ENCODE data around the gene GRPEL2. TPM values are rescaled to one million over a fixed set of nuclear protein-coding genes. Genes with fewer than 3 reads are reported as not detected.

Gene GRPEL2
- total and polyA plus RNA-seq, 2 donors (not counting 3 experiments of a cell fraction or from before 2014, with no cell fraction given): 7.6 to 32.5 TPM

DNA sequence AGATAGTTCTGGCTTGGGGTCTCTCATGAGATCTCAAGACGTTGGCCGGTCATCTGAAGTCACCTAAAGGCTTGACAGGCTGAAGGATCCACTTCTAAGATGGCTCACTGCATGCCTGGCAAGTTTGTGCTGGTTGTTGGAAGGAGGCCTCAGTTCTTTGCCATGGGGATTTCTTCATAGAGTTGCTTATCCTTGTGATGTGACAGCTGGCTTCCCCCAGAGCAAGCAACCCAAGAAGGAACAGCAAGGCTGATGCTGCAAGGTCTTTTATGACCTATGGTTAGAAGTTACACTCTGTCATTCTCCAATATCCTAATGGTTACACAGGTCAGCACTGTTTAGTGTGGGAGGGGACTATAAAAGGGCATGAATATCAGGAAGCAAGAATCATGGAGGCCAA lies 20.7 kb upstream of the GRPEL2 start:
- H3K9me3 ChIP-seq (replicated peaks; ENCODE audit: control insufficient read depth, insufficient read depth, low read length): no peaks in the 10 kb centered on the region
- POLR2A ChIA-PET: no interaction called here
- intact Hi-C loops (cut with micrococcal nuclease): loop anchor here (5.0 kb wide), 1 partner anchor 33 kb away; the partner anchor contains the start of gene PCYOX1L
- no TSS peak for BruUV-seq (replicated peaks)
- H2AFZ ChIP-seq (ENCODE audit: low read depth, low read length): no peak overlapping the region
- peaks cover 0 to 5% of the 10 kb centered on the region in 2 experiments for H3K36me3 ChIP-seq (ENCODE audit: control insufficient read depth in 2 of 2, extremely low read depth in 1 of 2, insufficient read depth in 2 of 2, low read length in 2 of 2)
- no peak overlapping the region for H3K27ac ChIP-seq (ENCODE audit: insufficient read depth, low read depth, low read length)
- TF ChIP-seq POLR2AphosphoS5 (IDR thresholded peaks at IDR 0.05; ENCODE audit: insufficient read depth, low read depth, low read length) (no peak), MAX (IDR thresholded peaks at IDR 0.05; ENCODE audit: insufficient read depth, insufficient read length) (no peak), MYC (IDR thresholded peaks at IDR 0.05; ENCODE audit: low read depth, low read length) (no peak), POLR2A (IDR thresholded peaks at IDR 0.05; ENCODE audit: low read depth, low read length) (no peak), EZH2 (IDR thresholded peaks at IDR 0.05; ENCODE audit: borderline replicate concordance, low read depth, low read length, severe bottlenecking) (no peak), FOS (IDR thresholded peaks at IDR 0.05; ENCODE audit: borderline replicate concordance, insufficient read depth, low read length) (no peak), JUN (IDR thresholded peaks at IDR 0.05; ENCODE audit: borderline replicate concordance, insufficient read depth, insufficient read length, low read depth) (no peak), CTCF (IDR thresholded peaks at IDR 0.05; ENCODE audit: extremely low read depth in 1 of 2, insufficient read depth in 1 of 2, low read depth in 1 of 2, low read length in 2 of 2) (no peak), GATA2 (IDR thresholded peaks at IDR 0.05; ENCODE audit: insufficient read depth, insufficient read length, low read depth, low read length) (no peak)
- H3K27me3 ChIP-seq (ENCODE audit: control insufficient read depth in 2 of 2, insufficient read depth in 2 of 2, low read length in 2 of 2): no peaks in the 10 kb centered on the region
- no peaks in the 10 kb centered on the region for H3K79me2 ChIP-seq (ENCODE audit: control insufficient read depth, insufficient read depth, low read length)
- dilution Hi-C loops (cut with MboI; ENCODE audit: extremely low pct_ligation_motif_present, low sequenced_read_pairs): no loop called here
- peaks cover 54% of the 10 kb centered on the region for H3K4me1 ChIP-seq (ENCODE audit: control insufficient read depth, extremely low read depth, insufficient read depth, low read length)
- no peak overlapping the region for H3K9ac ChIP-seq (replicated peaks; ENCODE audit: extremely low read depth, insufficient read depth, low read length)
- no peaks in the 10 kb centered on the region for H4K20me1 ChIP-seq (replicated peaks; ENCODE audit: control insufficient read depth, extremely low read depth, insufficient read depth, low read length)
- H3K9me1 ChIP-seq (replicated peaks; ENCODE audit: control insufficient read depth, extremely low read depth, insufficient read depth, low read length): no peaks in the 10 kb centered on the region
- H3K4me3 ChIP-seq (replicated peaks in 1 of 3; ENCODE audit: insufficient read depth in 1 of 3, low read depth in 1 of 3, low read length in 3 of 3): no peak overlapping the region
- H3K4me2 ChIP-seq (ENCODE audit: insufficient read depth, low read length): no peak overlapping the region
- FAIRE-seq: no peak
- CTCF ChIA-PET: interaction anchor here (1.1 to 2.2 kb wide), 8 partner anchors 8 to 56 kb away, joined by 3 to 8 read pairs (median 5); partner anchors contain the start of gene PCYOX1L
- DNase-seq (ENCODE audit: low read depth, low spot score): no peak
